Activated CD8-positive, alpha-beta memory T cell treated with anti-CD3 and anti-CD28 coated beads for 24 hours (primary cell): ENCODE data around the gene PDZD7.

Experiments used
- DNase-seq: peaks from one replicate; pipeline ENCODE4 v3.0.0-alpha.2; 2020

Gene PDZD7

GRCh38 chr10:100980711-100981110 is 50.2 kb downstream of the PDZD7 start:
- DNase-seq, result peak; percentile 43

GRCh38 chr10:100980311-100980710 is 50.6 kb downstream of the PDZD7 start:
- peak; percentile 26 for DNase-seq

- DNase-seq, result peak; percentile 48
Measured at GRCh38 chr10:100979791-100980272, 51.1 kb downstream of the PDZD7 start.

- DNase-seq, result peak; percentile 45
Measured at GRCh38 chr10:100978901-100979195, 52.1 kb downstream of the PDZD7 start.

- DNase-seq, result peak; percentile 43
Measured at GRCh38 chr10:100978121-100978900, 52.6 kb downstream of the PDZD7 start.

- DNase-seq, result peak; percentile 17
Measured at GRCh38 chr10:100977436-100977835, 53.5 kb downstream of the PDZD7 start.

- DNase-seq, result no peak
Measured at GRCh38 chr10:100976906-100977305, 54.0 kb downstream of the PDZD7 start.

- DNase-seq, result peak; percentile 26
Measured at GRCh38 chr10:100975397-100975796, 55.5 kb downstream of the PDZD7 start.

GRCh38 chr10:100972904-100973535 is 57.9 kb downstream of the PDZD7 start:
- peak; percentile 40 for DNase-seq

- peak; percentile 53 for DNase-seq
Measured at GRCh38 chr10:100972115-100972903, 58.6 kb downstream of the PDZD7 start.

- DNase-seq, result no peak
Measured at GRCh38 chr10:100970914-100971811, 59.8 kb downstream of the PDZD7 start.

GRCh38 chr10:100970076-100970913 is 60.6 kb downstream of the PDZD7 start:
- DNase-seq, result no peak

- peak; percentile 81 for DNase-seq
Measured at GRCh38 chr10:100969187-100970075, 61.5 kb downstream of the PDZD7 start, which contains the start of gene SEMA4G. Gene SEMA4G, plus strand, starts transcription at chr10:100969504. Its CDS starts 3,409 bp downstream, at chr10:100972913.

- DNase-seq, result no peak
Measured at GRCh38 chr10:100968863-100969186, 62.1 kb downstream of the PDZD7 start.

- no peak for DNase-seq
Measured at GRCh38 chr10:100968062-100968736, 62.7 kb downstream of the PDZD7 start.

GRCh38 chr10:100967332-100967731 is 63.6 kb downstream of the PDZD7 start:
- no peak for DNase-seq

GRCh38 chr10:100966887-100967286 is 64.0 kb downstream of the PDZD7 start:
- DNase-seq, result no peak

GRCh38 chr10:100965820-100966219 is 65.1 kb downstream of the PDZD7 start:
- no peak for DNase-seq

GRCh38 chr10:100963826-100964225 is 67.1 kb downstream of the PDZD7 start:
- no peak for DNase-seq
